Measurements from ENCODE around the gene BCL11B. TPM values are rescaled to one million over a fixed set of nuclear protein-coding genes. Genes with fewer than 3 reads are reported as not detected.

Gene BCL11B
- total and polyA plus RNA-seq, 2 of the 8 experiments (the other 6 are each of a cell fraction or from before 2014, with no cell fraction given): 0.63 to 5.9 TPM

DNA sequence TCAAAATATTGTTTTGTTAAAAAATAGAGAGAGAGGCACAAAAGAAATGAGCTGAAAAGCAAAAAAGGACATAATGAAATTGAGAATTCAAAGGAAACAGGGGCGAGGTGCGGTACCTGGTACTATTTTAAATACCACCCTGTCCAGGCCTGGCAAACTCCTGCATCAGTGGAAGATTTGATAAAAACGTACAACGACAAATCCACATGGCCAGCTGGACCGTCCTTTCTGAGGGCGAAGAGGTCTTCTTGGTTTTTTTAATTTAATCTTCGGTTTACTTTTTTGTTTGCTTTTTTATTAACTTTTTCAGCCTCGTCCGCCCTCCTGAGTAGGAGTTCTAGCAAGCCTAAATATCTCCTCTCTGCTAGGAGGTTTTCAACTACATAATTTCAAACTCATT lies 11.9 kb downstream of the BCL11B start (continued):
- TF ChIP-seq SRF (IDR thresholded peaks at IDR 0.05; ENCODE audit: low read depth, low read length) (no peak), HDAC6 (IDR thresholded peaks at IDR 0.05; ENCODE audit: low read depth, low read length) (no peak), YY1 (IDR thresholded peaks at IDR 0.05; ENCODE audit: low read depth, low read length) (no peak), TEAD4 (IDR thresholded peaks at IDR 0.05; ENCODE audit: low read depth, low read length) (no peak), CHD2 (IDR thresholded peaks at IDR 0.05; ENCODE audit: low read length) (no peak)
- TF ChIP-seq, protein P1, sequence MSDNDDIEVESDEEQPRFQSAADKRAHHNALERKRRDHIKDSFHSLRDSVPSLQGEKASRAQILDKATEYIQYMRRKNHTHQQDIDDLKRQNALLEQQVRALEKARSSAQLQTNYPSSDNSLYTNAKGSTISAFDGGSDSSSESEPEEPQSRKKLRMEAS (IDR thresholded peaks at IDR 0.05): no peak
- TF ChIP-seq, protein P2, sequence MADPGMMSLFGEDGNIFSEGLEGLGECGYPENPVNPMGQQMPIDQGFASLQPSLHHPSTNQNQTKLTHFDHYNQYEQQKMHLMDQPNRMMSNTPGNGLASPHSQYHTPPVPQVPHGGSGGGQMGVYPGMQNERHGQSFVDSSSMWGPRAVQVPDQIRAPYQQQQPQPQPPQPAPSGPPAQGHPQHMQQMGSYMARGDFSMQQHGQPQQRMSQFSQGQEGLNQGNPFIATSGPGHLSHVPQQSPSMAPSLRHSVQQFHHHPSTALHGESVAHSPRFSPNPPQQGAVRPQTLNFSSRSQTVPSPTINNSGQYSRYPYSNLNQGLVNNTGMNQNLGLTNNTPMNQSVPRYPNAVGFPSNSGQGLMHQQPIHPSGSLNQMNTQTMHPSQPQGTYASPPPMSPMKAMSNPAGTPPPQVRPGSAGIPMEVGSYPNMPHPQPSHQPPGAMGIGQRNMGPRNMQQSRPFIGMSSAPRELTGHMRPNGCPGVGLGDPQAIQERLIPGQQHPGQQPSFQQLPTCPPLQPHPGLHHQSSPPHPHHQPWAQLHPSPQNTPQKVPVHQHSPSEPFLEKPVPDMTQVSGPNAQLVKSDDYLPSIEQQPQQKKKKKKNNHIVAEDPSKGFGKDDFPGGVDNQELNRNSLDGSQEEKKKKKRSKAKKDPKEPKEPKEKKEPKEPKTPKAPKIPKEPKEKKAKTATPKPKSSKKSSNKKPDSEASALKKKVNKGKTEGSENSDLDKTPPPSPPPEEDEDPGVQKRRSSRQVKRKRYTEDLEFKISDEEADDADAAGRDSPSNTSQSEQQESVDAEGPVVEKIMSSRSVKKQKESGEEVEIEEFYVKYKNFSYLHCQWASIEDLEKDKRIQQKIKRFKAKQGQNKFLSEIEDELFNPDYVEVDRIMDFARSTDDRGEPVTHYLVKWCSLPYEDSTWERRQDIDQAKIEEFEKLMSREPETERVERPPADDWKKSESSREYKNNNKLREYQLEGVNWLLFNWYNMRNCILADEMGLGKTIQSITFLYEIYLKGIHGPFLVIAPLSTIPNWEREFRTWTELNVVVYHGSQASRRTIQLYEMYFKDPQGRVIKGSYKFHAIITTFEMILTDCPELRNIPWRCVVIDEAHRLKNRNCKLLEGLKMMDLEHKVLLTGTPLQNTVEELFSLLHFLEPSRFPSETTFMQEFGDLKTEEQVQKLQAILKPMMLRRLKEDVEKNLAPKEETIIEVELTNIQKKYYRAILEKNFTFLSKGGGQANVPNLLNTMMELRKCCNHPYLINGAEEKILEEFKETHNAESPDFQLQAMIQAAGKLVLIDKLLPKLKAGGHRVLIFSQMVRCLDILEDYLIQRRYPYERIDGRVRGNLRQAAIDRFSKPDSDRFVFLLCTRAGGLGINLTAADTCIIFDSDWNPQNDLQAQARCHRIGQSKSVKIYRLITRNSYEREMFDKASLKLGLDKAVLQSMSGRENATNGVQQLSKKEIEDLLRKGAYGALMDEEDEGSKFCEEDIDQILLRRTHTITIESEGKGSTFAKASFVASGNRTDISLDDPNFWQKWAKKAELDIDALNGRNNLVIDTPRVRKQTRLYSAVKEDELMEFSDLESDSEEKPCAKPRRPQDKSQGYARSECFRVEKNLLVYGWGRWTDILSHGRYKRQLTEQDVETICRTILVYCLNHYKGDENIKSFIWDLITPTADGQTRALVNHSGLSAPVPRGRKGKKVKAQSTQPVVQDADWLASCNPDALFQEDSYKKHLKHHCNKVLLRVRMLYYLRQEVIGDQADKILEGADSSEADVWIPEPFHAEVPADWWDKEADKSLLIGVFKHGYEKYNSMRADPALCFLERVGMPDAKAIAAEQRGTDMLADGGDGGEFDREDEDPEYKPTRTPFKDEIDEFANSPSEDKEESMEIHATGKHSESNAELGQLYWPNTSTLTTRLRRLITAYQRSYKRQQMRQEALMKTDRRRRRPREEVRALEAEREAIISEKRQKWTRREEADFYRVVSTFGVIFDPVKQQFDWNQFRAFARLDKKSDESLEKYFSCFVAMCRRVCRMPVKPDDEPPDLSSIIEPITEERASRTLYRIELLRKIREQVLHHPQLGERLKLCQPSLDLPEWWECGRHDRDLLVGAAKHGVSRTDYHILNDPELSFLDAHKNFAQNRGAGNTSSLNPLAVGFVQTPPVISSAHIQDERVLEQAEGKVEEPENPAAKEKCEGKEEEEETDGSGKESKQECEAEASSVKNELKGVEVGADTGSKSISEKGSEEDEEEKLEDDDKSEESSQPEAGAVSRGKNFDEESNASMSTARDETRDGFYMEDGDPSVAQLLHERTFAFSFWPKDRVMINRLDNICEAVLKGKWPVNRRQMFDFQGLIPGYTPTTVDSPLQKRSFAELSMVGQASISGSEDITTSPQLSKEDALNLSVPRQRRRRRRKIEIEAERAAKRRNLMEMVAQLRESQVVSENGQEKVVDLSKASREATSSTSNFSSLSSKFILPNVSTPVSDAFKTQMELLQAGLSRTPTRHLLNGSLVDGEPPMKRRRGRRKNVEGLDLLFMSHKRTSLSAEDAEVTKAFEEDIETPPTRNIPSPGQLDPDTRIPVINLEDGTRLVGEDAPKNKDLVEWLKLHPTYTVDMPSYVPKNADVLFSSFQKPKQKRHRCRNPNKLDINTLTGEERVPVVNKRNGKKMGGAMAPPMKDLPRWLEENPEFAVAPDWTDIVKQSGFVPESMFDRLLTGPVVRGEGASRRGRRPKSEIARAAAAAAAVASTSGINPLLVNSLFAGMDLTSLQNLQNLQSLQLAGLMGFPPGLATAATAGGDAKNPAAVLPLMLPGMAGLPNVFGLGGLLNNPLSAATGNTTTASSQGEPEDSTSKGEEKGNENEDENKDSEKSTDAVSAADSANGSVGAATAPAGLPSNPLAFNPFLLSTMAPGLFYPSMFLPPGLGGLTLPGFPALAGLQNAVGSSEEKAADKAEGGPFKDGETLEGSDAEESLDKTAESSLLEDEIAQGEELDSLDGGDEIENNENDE (IDR thresholded peaks at IDR 0.05; ENCODE audit: insufficient replicate concordance, low read length): no peak

All from H1 (cell line).